ENCODE results near the gene MKX.

- TF ChIP-seq CTCF (IDR thresholded peaks at IDR 0.05): no peak
- TF ChIP-seq, protein P1, sequence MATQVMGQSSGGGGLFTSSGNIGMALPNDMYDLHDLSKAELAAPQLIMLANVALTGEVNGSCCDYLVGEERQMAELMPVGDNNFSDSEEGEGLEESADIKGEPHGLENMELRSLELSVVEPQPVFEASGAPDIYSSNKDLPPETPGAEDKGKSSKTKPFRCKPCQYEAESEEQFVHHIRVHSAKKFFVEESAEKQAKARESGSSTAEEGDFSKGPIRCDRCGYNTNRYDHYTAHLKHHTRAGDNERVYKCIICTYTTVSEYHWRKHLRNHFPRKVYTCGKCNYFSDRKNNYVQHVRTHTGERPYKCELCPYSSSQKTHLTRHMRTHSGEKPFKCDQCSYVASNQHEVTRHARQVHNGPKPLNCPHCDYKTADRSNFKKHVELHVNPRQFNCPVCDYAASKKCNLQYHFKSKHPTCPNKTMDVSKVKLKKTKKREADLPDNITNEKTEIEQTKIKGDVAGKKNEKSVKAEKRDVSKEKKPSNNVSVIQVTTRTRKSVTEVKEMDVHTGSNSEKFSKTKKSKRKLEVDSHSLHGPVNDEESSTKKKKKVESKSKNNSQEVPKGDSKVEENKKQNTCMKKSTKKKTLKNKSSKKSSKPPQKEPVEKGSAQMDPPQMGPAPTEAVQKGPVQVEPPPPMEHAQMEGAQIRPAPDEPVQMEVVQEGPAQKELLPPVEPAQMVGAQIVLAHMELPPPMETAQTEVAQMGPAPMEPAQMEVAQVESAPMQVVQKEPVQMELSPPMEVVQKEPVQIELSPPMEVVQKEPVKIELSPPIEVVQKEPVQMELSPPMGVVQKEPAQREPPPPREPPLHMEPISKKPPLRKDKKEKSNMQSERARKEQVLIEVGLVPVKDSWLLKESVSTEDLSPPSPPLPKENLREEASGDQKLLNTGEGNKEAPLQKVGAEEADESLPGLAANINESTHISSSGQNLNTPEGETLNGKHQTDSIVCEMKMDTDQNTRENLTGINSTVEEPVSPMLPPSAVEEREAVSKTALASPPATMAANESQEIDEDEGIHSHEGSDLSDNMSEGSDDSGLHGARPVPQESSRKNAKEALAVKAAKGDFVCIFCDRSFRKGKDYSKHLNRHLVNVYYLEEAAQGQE (IDR thresholded peaks at IDR 0.05; ENCODE audit: insufficient read depth in 1 of 2, low read depth in 2 of 2, low read length in 1 of 2): no peak
- no peak for TF ChIP-seq POLR2AphosphoS5 (IDR thresholded peaks at IDR 0.05; ENCODE audit: low read depth, low read length)
- no peak for TF ChIP-seq TCF7L2 (IDR thresholded peaks at IDR 0.05; ENCODE audit: low read depth, low read length)
- no peak for TF ChIP-seq SIN3A (IDR thresholded peaks at IDR 0.05; ENCODE audit: borderline replicate concordance, insufficient read depth, low read depth, low read length)
These were observed 91.3 kb downstream of the MKX start for GRCh38 chr10:27654284-27654683.

All from Panc1 (cell line).